ENCODE measurements around the gene UFD1.

The UFD1 gene

GRCh38 chr22:19419086-19419463 is 59.9 kb downstream of the UFD1 start:
- no peak for DNase-seq

- DNase-seq, result no peak
These were observed 66.1 kb downstream of the UFD1 start for GRCh38 chr22:19412923-19413322.

- DNase-seq, result no peak
These were observed 66.5 kb downstream of the UFD1 start for GRCh38 chr22:19412478-19412877.

- no peak for DNase-seq
These were observed 67.3 kb downstream of the UFD1 start for GRCh38 chr22:19411690-19412045.

- DNase-seq, result no peak
These were observed 67.9 kb downstream of the UFD1 start for GRCh38 chr22:19410941-19411689.

- DNase-seq, result no peak
These were observed 71.1 kb downstream of the UFD1 start for GRCh38 chr22:19407649-19408606.

- no peak for DNase-seq
These were observed 72.1 kb downstream of the UFD1 start for GRCh38 chr22:19406846-19407245.

- DNase-seq, result no peak
These were observed 72.6 kb downstream of the UFD1 start for GRCh38 chr22:19406281-19406811.

GRCh38 chr22:19405652-19406051 is 73.3 kb downstream of the UFD1 start:
- no peak for DNase-seq

GRCh38 chr22:19405133-19405532 is 73.9 kb downstream of the UFD1 start:
- DNase-seq, result no peak

GRCh38 chr22:19404676-19405075 is 74.3 kb downstream of the UFD1 start:
- DNase-seq, result no peak

- DNase-seq, result no peak
These were observed 76.3 kb downstream of the UFD1 start for GRCh38 chr22:19402642-19403191.

- no peak for DNase-seq
These were observed 77.5 kb downstream of the UFD1 start for GRCh38 chr22:19401483-19401882.

GRCh38 chr22:19400881-19401280 is 78.1 kb downstream of the UFD1 start:
- no peak for DNase-seq

All from stimulated activated CD4-positive, alpha-beta T cell treated with anti-CD3 and anti-CD28 coated beads, Interleukin-2, amount 100 ng/mL, for 48 hours (primary cell).